Spleen (tissue), 11 donors: ENCODE results near the gene MED27. TPM values are rescaled to one million over a fixed set of nuclear protein-coding genes. Genes with fewer than 3 reads are reported as not detected.

Experiments
- DNase-seq: peaks from one replicate; pipeline ENCODE4 v3.0.0-alpha.2; 2020
- H3K27ac ChIP-seq, 8 donors: fragments of 200-600 bp; sonication (generic) in 7 of 8; 1 replicate in 4 of 8; 2 replicates in 4 of 8; pipeline versions ENCODE4 v1.5.0 to v1.8.0; 2016 to 2021; ENCODE audit warnings: inconsistent platforms in 4 of 8, mild to moderate bottlenecking in 4 of 8, moderate library complexity in 1 of 8
- H3K27me3 ChIP-seq, 7 donors: fragments of 200-600 bp; sonication (generic) in 6 of 7; replicated peaks in 1 of 7; 1 replicate in 4 of 7; 2 replicates in 3 of 7; pipeline versions ENCODE4 v1.5.0 to v1.8.0; 2016 to 2021; ENCODE audit warnings: inconsistent platforms in 3 of 7, mild to moderate bottlenecking in 1 of 7
- H3K36me3 ChIP-seq, 6 donors: fragments of 200-600 bp; sonication (generic) in 5 of 6; 1 replicate in 4 of 6; 2 replicates in 2 of 6; pipeline versions ENCODE4 v1.5.0 to v1.8.0; 2016 to 2021; ENCODE audit warnings: inconsistent platforms in 2 of 6
- H3K4me1 ChIP-seq, 6 donors: fragments of 200-600 bp; sonication (generic) in 5 of 6; 1 replicate in 3 of 6; 2 replicates in 3 of 6; pipeline versions ENCODE4 v1.5.0 to v1.8.0; 2016 to 2021; ENCODE audit warnings: inconsistent platforms in 3 of 6
- H3K4me3 ChIP-seq, 8 donors: fragments of 200-600 bp; sonication (generic) in 7 of 8; 1 replicate in 4 of 8; 2 replicates in 4 of 8; pipeline versions ENCODE4 v1.5.0 to v1.8.0; 2016 to 2021; ENCODE audit warnings: inconsistent platforms in 4 of 8, mild to moderate bottlenecking in 4 of 8, moderate library complexity in 2 of 8
- H3K9me3 ChIP-seq, 8 donors: fragments of 200-600 bp; sonication (generic) in 7 of 8; 1 replicate in 4 of 8; 2 replicates in 4 of 8; pipeline versions ENCODE4 v1.5.0 to v1.8.0; 2016 to 2021; ENCODE audit warnings: inconsistent platforms in 4 of 8
- POLR2A ChIP-seq, 3 donors: fragments of 450-650 bp; IDR thresholded peaks; one replicate each; pipeline ENCODE4 v1.5.1; 2017; ENCODE audit warnings: antibody characterized with exemption in 3 of 3, mild to moderate bottlenecking in 1 of 3
- POLR2AphosphoS5 ChIP-seq, 3 donors: sonication (generic); formaldehyde crosslinking; IDR thresholded peaks; one replicate each; pipeline ENCODE4 v1.5.1; 2017; ENCODE audit warnings: antibody characterized with exemption in 3 of 3
- WGBS, 5 donors: extraction: QIAGEN DNeasy Blood & Tissue Kit in 3 of 5; methylation state at CpG; one replicate each; pipeline versions ENCODE4 v1.1.5 to v1.1.7; 2013 to 2018; 5-methylcytosine and 5-hydroxymethylcytosine counted together
- intact Hi-C: fragments of 100-400 bp; cut with DNase I; formaldehyde crosslinking; loops from one replicate; pipeline ENCODE4 v1.15.0; 2023; ENCODE audit warnings: low total_unique reads
- polyA plus RNA-seq, 3 donors: library from polyadenylated mRNA; stranded (reverse); fragments of 200-250 nt; gene quantifications; one replicate each; pipeline ENCODE4 v1.2.1, GENCODE V29; 2013
- total RNA-seq, 7 donors: library from RNA; depleted of rRNA in 3 of 7; stranded (reverse); fragments of >200 nt in 3 of 7; fragmentation: NEBNext Ultra II Directional in 4 of 7; extraction: Animal tissue kit (Norgen Biotek cat#: 25700) in 4 of 7; gene quantifications; one replicate each; pipeline versions ENCODE4 v1.1.0 to v1.2.1, GENCODE V29; 2016 to 2021
- TF ChIP-seq, protein P1 (sequence below), 11 experiments: fragments of 200-600 bp in 7 of 11; fragments of 450-650 bp in 4 of 11; sonication (generic) in 4 of 11; IDR thresholded peaks in 8 of 11; conservative IDR thresholded peaks in 3 of 11; 1 replicate in 7 of 11; 2 replicates in 4 of 11; pipeline versions ENCODE4 v1.4.0 to v1.8.0; 2016 to 2021; ENCODE audit warnings: antibody characterized with exemption in 11 of 11, inconsistent platforms in 4 of 11, mild to moderate bottlenecking in 1 of 11
- donor health status: healthy with polysubstance abuse.
- donor health status: DM: no; HTN: no; CAD: no; lungs with moderate emphysema.
- donor health status: DM: no; HTN: no; CAD: no.
- donor health status: Bipolar disorder and iron deficiency.
- donor health status: healthy.
- donor health status: DM: no; HTN: no; CAD: no.
- donor health status: DM: yes; HTN: yes; CAD: no.

The MED27 gene
- total and polyA plus RNA-seq, 10 donors, result 13.1 to 22.4 (median 16.0) TPM

DNA sequence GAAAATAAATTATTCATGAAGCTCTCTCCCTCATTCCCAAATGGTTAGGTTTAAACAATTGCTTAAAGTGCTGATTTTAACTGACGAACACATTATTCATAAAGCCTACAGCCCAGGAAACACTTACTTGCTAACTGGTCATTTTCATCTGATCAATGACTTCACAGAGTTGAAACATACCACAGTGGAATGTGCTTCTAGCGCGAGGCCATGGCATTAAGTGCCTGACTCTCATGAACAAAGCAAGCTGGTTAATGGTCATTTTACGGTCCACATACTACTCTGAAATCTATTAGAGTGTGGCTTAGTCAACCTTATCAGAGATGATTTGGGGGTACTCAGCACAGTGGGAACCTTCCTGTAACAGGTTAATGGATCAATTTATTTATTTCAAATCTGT, 114.6 kb downstream of the MED27 start:
- Histone ChIP-seq H3K27ac (no peak overlapping the region), H3K27me3 (no peaks in the 10 kb centered on the region), H3K36me3 (peaks cover 0 to 7% (median 0%) of the 10 kb centered on the region in 6 donors), H3K4me1 (peaks cover 0 to 5% (median 0%) of the 10 kb centered on the region in 6 donors), H3K4me3 (no peak overlapping the region), H3K9me3 (no peaks in the 10 kb centered on the region)
- intact Hi-C loops, result no loop called here
- TF ChIP-seq, protein P1, sequence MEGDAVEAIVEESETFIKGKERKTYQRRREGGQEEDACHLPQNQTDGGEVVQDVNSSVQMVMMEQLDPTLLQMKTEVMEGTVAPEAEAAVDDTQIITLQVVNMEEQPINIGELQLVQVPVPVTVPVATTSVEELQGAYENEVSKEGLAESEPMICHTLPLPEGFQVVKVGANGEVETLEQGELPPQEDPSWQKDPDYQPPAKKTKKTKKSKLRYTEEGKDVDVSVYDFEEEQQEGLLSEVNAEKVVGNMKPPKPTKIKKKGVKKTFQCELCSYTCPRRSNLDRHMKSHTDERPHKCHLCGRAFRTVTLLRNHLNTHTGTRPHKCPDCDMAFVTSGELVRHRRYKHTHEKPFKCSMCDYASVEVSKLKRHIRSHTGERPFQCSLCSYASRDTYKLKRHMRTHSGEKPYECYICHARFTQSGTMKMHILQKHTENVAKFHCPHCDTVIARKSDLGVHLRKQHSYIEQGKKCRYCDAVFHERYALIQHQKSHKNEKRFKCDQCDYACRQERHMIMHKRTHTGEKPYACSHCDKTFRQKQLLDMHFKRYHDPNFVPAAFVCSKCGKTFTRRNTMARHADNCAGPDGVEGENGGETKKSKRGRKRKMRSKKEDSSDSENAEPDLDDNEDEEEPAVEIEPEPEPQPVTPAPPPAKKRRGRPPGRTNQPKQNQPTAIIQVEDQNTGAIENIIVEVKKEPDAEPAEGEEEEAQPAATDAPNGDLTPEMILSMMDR (IDR thresholded peaks at IDR 0.05 in 8 of 11, conservative IDR thresholded peaks at IDR 0.05 in 3 of 11), result no peak
- TF ChIP-seq POLR2AphosphoS5 (IDR thresholded peaks at IDR 0.05) (no peak), POLR2A (IDR thresholded peaks at IDR 0.05) (no peak)
- DNase-seq, result no peak
- 92 to 97% (median 93%) methylated on average over 4 of the region's 4 CpGs for WGBS, 5 donors

DNA sequence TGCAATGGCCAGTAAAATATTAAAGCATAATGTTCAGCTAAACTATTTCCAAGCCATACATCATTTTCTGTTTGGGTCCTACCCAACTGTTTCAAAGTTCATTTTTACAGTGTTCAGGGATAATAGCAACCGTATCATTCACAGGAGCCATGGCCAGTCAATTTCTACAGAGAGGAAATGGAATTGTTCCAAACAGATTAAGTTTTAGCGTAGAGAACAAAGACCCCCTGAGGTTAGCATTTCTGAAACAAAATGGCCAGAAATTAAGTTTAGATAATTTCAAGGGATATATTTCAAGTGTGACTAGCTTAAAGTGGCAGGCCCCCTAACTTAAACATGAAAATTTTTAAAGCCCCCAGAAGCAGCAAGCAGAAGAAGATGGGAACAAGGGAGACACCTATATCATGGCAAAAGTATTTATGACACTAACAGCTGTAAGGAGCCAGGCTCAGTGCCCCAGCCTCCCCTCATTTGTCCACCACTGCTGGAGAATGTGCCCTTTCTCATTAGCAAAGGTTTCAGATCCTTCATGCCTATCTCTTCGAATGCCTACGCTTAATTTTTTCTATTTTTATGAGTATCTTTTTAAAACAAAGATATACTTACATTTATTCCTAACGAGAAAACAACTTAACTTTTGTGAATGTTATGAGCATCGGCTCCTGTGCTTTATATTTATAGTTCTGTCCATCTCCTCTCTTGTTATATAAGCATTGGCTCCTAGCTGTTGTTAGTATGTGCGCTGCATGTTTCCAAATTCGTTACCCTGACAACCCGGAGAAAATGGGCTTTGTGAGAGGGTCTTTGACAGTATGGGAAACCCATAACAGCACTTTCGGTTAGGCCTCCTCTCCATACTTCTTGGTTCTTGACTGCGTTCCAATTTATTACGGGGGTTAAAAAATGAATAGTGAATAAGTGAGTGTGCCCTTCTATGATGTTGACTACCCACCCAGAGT, 116.3 kb downstream of the MED27 start:
- DNase-seq, result no peak
- no peak overlapping the region for H3K4me3 ChIP-seq
- H3K27ac ChIP-seq, result no peak overlapping the region
- TF ChIP-seq POLR2A (IDR thresholded peaks at IDR 0.05) (no peak), POLR2AphosphoS5 (IDR thresholded peaks at IDR 0.05) (no peak)
- TF ChIP-seq, protein P1 (IDR thresholded peaks at IDR 0.05 in 8 of 11, conservative IDR thresholded peaks at IDR 0.05 in 3 of 11), result no peak
- intact Hi-C loops, result no loop called here
- peaks cover 0 to 5% (median 0%) of the 10 kb centered on the region in 6 donors for H3K4me1 ChIP-seq
- no peaks in the 10 kb centered on the region for H3K9me3 ChIP-seq
- 92 to 95% (median 94%) methylated on average over 12 of the region's 12 CpGs for WGBS, 5 donors
- no peaks in the 10 kb centered on the region for H3K27me3 ChIP-seq
- H3K36me3 ChIP-seq, result peaks cover 0 to 20% (median 7%) of the 10 kb centered on the region in 6 donors

DNA sequence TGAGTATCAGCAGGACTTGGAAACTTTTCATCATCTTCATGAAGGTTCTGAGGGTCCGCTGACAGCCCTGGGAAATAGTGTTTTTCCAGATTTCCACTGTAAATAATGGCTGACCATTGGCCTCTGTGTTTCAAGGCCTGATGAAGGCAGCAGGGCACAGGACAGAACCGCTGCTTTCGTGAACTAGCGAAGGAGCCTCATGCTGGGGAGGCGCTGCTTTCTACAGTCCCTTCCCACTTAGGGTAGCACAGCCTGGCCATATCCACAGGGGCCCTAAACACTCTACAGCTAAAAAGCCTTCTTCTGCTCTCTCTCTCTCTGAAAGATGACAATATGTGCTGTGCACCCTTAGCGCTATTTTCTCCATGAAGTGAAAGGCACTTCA, 118.2 kb downstream of the MED27 start:
- Histone ChIP-seq H3K9me3 (no peaks in the 10 kb centered on the region), H3K4me3 (no peak overlapping the region), H3K36me3 (peaks cover 0 to 37% (median 7%) of the 10 kb centered on the region in 6 donors), H3K27ac (no peak overlapping the region), H3K4me1 (peaks cover 0 to 2% (median 0%) of the 10 kb centered on the region in 6 donors), H3K27me3 (no peaks in the 10 kb centered on the region)
- TF ChIP-seq, protein P1 (IDR thresholded peaks at IDR 0.05 in 8 of 11, conservative IDR thresholded peaks at IDR 0.05 in 3 of 11), result no peak
- TF ChIP-seq POLR2A (IDR thresholded peaks at IDR 0.05), result no peak
- TF ChIP-seq POLR2AphosphoS5 (IDR thresholded peaks at IDR 0.05), result no peak
- intact Hi-C loops, result no loop called here
- 96 to 98% (median 97%) methylated on average over 6 of the region's 6 CpGs for WGBS, 5 donors
- no peak for DNase-seq

DNA sequence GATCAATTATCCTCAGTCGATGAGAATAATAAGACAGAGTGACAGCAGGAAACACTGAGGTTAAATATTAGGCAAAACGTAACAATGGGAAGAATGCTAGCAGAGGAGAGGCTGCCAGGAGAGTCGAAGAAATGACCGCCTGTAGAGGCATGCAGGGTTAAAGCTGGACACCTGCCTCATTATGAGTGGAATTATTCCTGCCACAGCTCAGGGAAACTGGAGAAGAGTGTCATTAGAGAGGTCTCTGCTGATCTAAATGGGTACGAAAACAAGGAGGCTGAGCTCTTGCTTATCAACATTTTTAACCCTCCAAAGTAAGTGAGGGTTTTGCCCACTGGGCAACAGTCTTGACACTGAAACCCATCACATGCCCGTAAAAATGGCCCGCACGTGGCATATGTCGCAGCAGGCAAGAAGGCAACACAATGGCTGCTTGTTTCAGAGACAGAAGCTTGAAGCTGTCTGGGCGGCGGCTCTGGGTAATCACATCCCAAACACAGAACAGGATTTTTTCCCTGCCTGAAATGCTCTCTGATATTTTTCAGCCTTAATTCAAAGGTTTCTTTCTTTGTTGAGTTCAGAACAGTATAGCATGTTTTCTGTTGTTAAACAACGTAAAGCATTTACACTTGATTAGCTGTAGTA, 118.7 kb downstream of the MED27 start:
- no peak for DNase-seq
- H3K4me3 ChIP-seq, result no peak overlapping the region
- no peaks in the 10 kb centered on the region for H3K4me1 ChIP-seq
- no peaks in the 10 kb centered on the region for H3K9me3 ChIP-seq
- H3K27ac ChIP-seq, result no peak overlapping the region
- peaks cover 0 to 42% (median 7%) of the 10 kb centered on the region in 6 donors for H3K36me3 ChIP-seq
- H3K27me3 ChIP-seq, result no peaks in the 10 kb centered on the region
- no peak for TF ChIP-seq POLR2AphosphoS5 (IDR thresholded peaks at IDR 0.05)
- TF ChIP-seq POLR2A (IDR thresholded peaks at IDR 0.05), result no peak
- TF ChIP-seq, protein P1 (IDR thresholded peaks at IDR 0.05 in 8 of 11, conservative IDR thresholded peaks at IDR 0.05 in 3 of 11), result no peak
- 81 to 91% (median 88%) methylated on average over 12 of the region's 12 CpGs for WGBS, 5 donors
- intact Hi-C loops, result no loop called here
